Adrenal gland (tissue), 12 donors: Measurements from ENCODE around the gene PKDCC. TPM values are rescaled to one million over a fixed set of nuclear protein-coding genes. Genes with fewer than 3 reads are reported as not detected.

Source experiments
- DNase-seq, 7 donors: peaks; one replicate each; pipeline ENCODE4 v3.0.0-alpha.2; 2019 to 2020
- H3K27ac ChIP-seq, 5 donors: fragments of 200-600 bp; sonication (generic) in 4 of 5; 1 replicate in 3 of 5; 2 replicates in 2 of 5; pipeline versions ENCODE4 v1.5.1 to v1.8.0; 2016 to 2020; ENCODE audit warnings: mild to moderate bottlenecking in 1 of 5
- H3K27me3 ChIP-seq: fragments of 200-600 bp; 2 replicates; pipeline ENCODE4 v1.8.0; 2021
- H3K36me3 ChIP-seq, 2 donors: fragments of 200-600 bp; replicated peaks in 1 of 2; 1 replicate in 1 of 2; 2 replicates in 1 of 2; pipeline versions ENCODE4 v1.5.1 to v1.8.0; 2018 to 2022
- H3K4me1 ChIP-seq, 2 donors: fragments of 200-600 bp; replicated peaks in 1 of 2; 1 replicate in 1 of 2; 2 replicates in 1 of 2; pipeline versions ENCODE4 v1.5.1 to v1.8.0; 2018 to 2021
- H3K4me3 ChIP-seq, 4 donors: fragments of 200-600 bp; sonication (generic) in 3 of 4; one replicate each; pipeline ENCODE4 v1.5.1; 2016 to 2018
- H3K9me3 ChIP-seq, 3 donors: fragments of 200-600 bp; sonication (generic) in 1 of 3; replicated peaks in 1 of 3; 1 replicate in 2 of 3; 2 replicates in 1 of 3; pipeline versions ENCODE4 v1.5.1 to v1.8.0; 2016 to 2021
- POLR2A ChIP-seq, 2 donors: fragments of 450-650 bp; IDR thresholded peaks; one replicate each; pipeline ENCODE4 v1.6.1; 2017; ENCODE audit warnings: antibody characterized with exemption in 2 of 2, mild to moderate bottlenecking in 2 of 2, moderate library complexity in 1 of 2
- WGBS, 4 donors: extraction: QIAGEN DNeasy Blood & Tissue Kit in 2 of 4; methylation state at CpG; one replicate each; pipeline versions ENCODE4 v1.1.5 to v1.1.7; 2013 to 2017; 5-methylcytosine and 5-hydroxymethylcytosine counted together
- intact Hi-C, 2 donors: fragments of 100-400 bp; cut with DNase I; formaldehyde crosslinking; loops; one replicate each; pipeline versions ENCODE4 v1.14.1 to v1.15.0; 2022 to 2023
- polyA plus RNA-seq, 3 donors: library from polyadenylated mRNA; stranded (reverse); fragments of 200-250 nt in 2 of 3; fragments of 350-450 nt in 1 of 3; fragmentation: Illumina TruSeq in 1 of 3; extraction: RNeasy Lipid Tissue Mini Kit (QIAGEN cat#74804) in 1 of 3; gene quantifications; one replicate each; pipeline ENCODE4 v1.2.3, GENCODE V29; 2013 to 2014
- total RNA-seq, 9 donors: library from RNA; depleted of rRNA in 4 of 9; stranded (reverse); fragments of >200 nt in 4 of 9; fragments of 120-200 nt in 1 of 9; fragmentation: NEBNext Ultra II Directional in 1 of 9; extraction: Animal tissue kit (Norgen Biotek cat#: 25700) in 1 of 9; gene quantifications; one replicate each; pipeline versions ENCODE4 v1.1.0 to v1.2.4, GENCODE V29; 2013 to 2023
- TF ChIP-seq, protein P1 (sequence below), 6 experiments: fragments of 450-650 bp in 4 of 6; fragments of 200-600 bp in 2 of 6; sonication (generic) in 1 of 6; IDR thresholded peaks; 1 replicate in 5 of 6; 2 replicates in 1 of 6; pipeline versions ENCODE4 v1.5.1 to v1.8.0; 2016 to 2021; ENCODE audit warnings: antibody characterized with exemption in 6 of 6, mild to moderate bottlenecking in 2 of 6, moderate library complexity in 1 of 6
- donor health status: healthy with polysubstance abuse.
- donor health status: Bipolar disorder and iron deficiency.
- donor health status: DM: yes; HTN: yes; CAD: no.
- donor health status: DM: no; HTN: no; CAD: no.
- donor health status: DM: no; HTN: no; CAD: no.
- donor health status: DM: yes; HTN: yes; CAD: no.

Gene PKDCC
- total and polyA plus RNA-seq, 12 donors = 29.7 to 170 (median 51.5) TPM

- no peaks in the 10 kb centered on the region for H3K27me3 ChIP-seq
- no peaks in the 10 kb centered on the region for H3K36me3 ChIP-seq
- H3K9me3 ChIP-seq = no peaks in the 10 kb centered on the region
- H3K27ac ChIP-seq = no peak overlapping the region
- WGBS, 4 donors = 78 to 82% (median 82%) methylated on average over 9 of the region's 9 CpGs
- H3K4me1 ChIP-seq = no peaks in the 10 kb centered on the region
- intact Hi-C loops = no loop called here
- TF ChIP-seq POLR2A (IDR thresholded peaks at IDR 0.05) = no peak
- TF ChIP-seq, protein P1, sequence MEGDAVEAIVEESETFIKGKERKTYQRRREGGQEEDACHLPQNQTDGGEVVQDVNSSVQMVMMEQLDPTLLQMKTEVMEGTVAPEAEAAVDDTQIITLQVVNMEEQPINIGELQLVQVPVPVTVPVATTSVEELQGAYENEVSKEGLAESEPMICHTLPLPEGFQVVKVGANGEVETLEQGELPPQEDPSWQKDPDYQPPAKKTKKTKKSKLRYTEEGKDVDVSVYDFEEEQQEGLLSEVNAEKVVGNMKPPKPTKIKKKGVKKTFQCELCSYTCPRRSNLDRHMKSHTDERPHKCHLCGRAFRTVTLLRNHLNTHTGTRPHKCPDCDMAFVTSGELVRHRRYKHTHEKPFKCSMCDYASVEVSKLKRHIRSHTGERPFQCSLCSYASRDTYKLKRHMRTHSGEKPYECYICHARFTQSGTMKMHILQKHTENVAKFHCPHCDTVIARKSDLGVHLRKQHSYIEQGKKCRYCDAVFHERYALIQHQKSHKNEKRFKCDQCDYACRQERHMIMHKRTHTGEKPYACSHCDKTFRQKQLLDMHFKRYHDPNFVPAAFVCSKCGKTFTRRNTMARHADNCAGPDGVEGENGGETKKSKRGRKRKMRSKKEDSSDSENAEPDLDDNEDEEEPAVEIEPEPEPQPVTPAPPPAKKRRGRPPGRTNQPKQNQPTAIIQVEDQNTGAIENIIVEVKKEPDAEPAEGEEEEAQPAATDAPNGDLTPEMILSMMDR (IDR thresholded peaks at IDR 0.05) = no peak
- H3K4me3 ChIP-seq = no peak overlapping the region
- no peak for DNase-seq
Measured at GRCh38 chr2:41999592-42000281, 48.1 kb upstream of the PKDCC start.

DNA sequence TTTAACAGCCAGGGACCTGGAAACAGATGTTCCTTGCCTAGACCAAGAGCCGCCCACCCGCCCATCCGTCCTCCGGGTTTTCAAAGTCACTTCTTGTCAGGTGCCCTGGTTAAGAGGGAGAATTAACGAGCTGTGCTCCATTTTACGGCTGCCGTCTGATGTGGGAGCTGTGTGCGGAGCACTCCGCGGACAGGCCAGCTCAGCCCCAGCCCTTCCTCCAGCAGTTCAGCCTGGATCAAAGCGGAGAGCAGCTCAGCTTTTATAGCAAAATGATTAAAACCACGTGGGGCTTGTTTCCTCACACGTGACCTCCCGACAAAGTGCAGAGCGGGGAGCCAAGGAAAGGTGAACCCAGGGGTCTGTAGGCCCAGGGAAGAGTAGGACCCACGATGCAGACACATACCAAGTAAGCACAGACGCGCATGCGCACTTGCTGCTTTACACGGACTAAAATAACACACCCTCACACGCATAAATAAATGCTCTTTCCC lies 46.1 kb upstream of the PKDCC start:
- TF ChIP-seq, protein P1 (IDR thresholded peaks at IDR 0.05) = no peak
- TF ChIP-seq POLR2A (IDR thresholded peaks at IDR 0.05) = no peak
- H3K36me3 ChIP-seq = no peaks in the 10 kb centered on the region
- no peaks in the 10 kb centered on the region for H3K4me1 ChIP-seq
- no peaks in the 10 kb centered on the region for H3K9me3 ChIP-seq
- no peaks in the 10 kb centered on the region for H3K27me3 ChIP-seq
- intact Hi-C loops = no loop called here
- no peak overlapping the region for H3K4me3 ChIP-seq
- WGBS, 4 donors = 79 to 85% (median 81%) methylated on average over 17 to 21 of the region's 21 CpGs
- H3K27ac ChIP-seq = no peak overlapping the region
- no peak for DNase-seq

- intact Hi-C loops = no loop called here
Measured at GRCh38 chr2:42007551-42007950, 40.3 kb upstream of the PKDCC start.

GRCh38 chr2:42008241-42008921 lies 39.4 kb upstream of the PKDCC start:
- TF ChIP-seq, protein P1 (IDR thresholded peaks at IDR 0.05) = no peak
- TF ChIP-seq POLR2A (IDR thresholded peaks at IDR 0.05) = no peak
- no peak overlapping the region for H3K27ac ChIP-seq
- 80 to 93% (median 91%) methylated on average over 10 of the region's 10 CpGs for WGBS, 4 donors

More at GRCh38 chr2:42007551-42007950, 40.3 kb upstream of the PKDCC start:
- TF ChIP-seq, protein P1 (IDR thresholded peaks at IDR 0.05) = no peak
- no peak for TF ChIP-seq POLR2A (IDR thresholded peaks at IDR 0.05)
- H3K9me3 ChIP-seq = no peaks in the 10 kb centered on the region
- peaks cover 0 to 4% of the 10 kb centered on the region in 2 donors for H3K4me1 ChIP-seq
- no peak overlapping the region for H3K27ac ChIP-seq
- no peaks in the 10 kb centered on the region for H3K27me3 ChIP-seq
- H3K4me3 ChIP-seq = no peak overlapping the region
- DNase-seq = no peak
- 87 to 94% (median 92%) methylated on average over 5 to 7 of the region's 7 CpGs for WGBS, 4 donors
- no peaks in the 10 kb centered on the region for H3K36me3 ChIP-seq

More at GRCh38 chr2:42008241-42008921, 39.4 kb upstream of the PKDCC start:
- Histone ChIP-seq H3K4me3 (no peak overlapping the region), H3K36me3 (no peaks in the 10 kb centered on the region), H3K27me3 (no peaks in the 10 kb centered on the region), H3K9me3 (no peaks in the 10 kb centered on the region), H3K4me1 (peaks cover 0 to 4% of the 10 kb centered on the region in 2 donors)
- DNase-seq = no peak
- intact Hi-C loops = no loop called here
